Left ventricle myocardium inferior (tissue), 1 donor: ENCODE results near the gene KCNK5. TPM values are rescaled to one million over a fixed set of nuclear protein-coding genes. Genes with fewer than 3 reads are reported as not detected.

Source experiments
- DNase-seq: peaks from one replicate; pipeline ENCODE4 v3.0.0-alpha.2; 2020
- H3K27ac ChIP-seq: fragments of 200-600 bp; replicated peaks from 2 replicates; pipeline ENCODE4 v1.8.0; 2021
- H3K27me3 ChIP-seq: fragments of 200-600 bp; 2 replicates; pipeline ENCODE4 v1.8.0; 2021; ENCODE audit warnings: low read depth
- H3K36me3 ChIP-seq: fragments of 200-600 bp; 2 replicates; pipeline ENCODE4 v1.8.0; 2021
- H3K4me1 ChIP-seq: fragments of 200-600 bp; 2 replicates; pipeline ENCODE4 v1.8.0; 2021
- H3K4me3 ChIP-seq: fragments of 200-600 bp; 2 replicates; pipeline ENCODE4 v1.8.0; 2021; ENCODE audit warnings: mild to moderate bottlenecking, moderate library complexity
- H3K9me3 ChIP-seq: fragments of 200-600 bp; replicated peaks from 2 replicates; pipeline ENCODE4 v1.8.0; 2021
- intact Hi-C: fragments of 100-400 bp; cut with micrococcal nuclease; formaldehyde crosslinking; loops from one replicate; pipeline ENCODE4 v1.11.0; 2022
- total RNA-seq: library from RNA; stranded (reverse); fragmentation: NEBNext Ultra II Directional; extraction: Animal tissue kit (Norgen Biotek cat#: 25700); gene quantifications from one replicate; pipeline ENCODE4 v1.2.1, GENCODE V29; 2021
- TF ChIP-seq, protein P1 (sequence below): fragments of 200-600 bp; IDR thresholded peaks from 2 replicates; pipeline ENCODE4 v1.8.0; 2021; ENCODE audit warnings: antibody characterized with exemption, mild to moderate bottlenecking, borderline replicate concordance
- donor health status: DM: no; HTN: yes; CAD: no; lungs with severe emphysema.

The KCNK5 gene
- total RNA-seq, 1 donor from 2014 or later = 0.47 TPM

DNA sequence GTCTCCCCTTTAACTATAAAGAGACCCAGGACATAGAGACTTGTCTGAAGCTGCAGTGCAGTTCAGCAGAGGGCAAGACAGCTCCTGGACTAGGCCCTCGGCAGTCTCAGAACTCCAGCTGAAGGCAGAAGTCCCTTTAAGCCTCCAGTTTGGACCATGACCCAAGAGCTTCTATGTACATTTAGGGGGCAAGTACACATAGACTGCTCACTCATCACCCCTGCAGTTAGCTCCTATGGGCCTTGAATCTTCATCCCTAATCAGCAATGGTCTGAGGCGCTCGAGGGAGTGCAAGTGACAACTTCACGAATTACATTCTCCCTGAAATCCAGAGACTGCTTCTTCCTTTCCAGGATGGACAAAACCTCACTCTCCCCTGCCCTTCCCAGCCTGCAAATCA is 47.4 kb downstream of the KCNK5 start:
- no peak for DNase-seq
- H3K9me3 ChIP-seq = peaks cover 16% of the 10 kb centered on the region
- H3K27ac ChIP-seq = no peak overlapping the region
- no peaks in the 10 kb centered on the region for H3K36me3 ChIP-seq
- TF ChIP-seq, protein P1, sequence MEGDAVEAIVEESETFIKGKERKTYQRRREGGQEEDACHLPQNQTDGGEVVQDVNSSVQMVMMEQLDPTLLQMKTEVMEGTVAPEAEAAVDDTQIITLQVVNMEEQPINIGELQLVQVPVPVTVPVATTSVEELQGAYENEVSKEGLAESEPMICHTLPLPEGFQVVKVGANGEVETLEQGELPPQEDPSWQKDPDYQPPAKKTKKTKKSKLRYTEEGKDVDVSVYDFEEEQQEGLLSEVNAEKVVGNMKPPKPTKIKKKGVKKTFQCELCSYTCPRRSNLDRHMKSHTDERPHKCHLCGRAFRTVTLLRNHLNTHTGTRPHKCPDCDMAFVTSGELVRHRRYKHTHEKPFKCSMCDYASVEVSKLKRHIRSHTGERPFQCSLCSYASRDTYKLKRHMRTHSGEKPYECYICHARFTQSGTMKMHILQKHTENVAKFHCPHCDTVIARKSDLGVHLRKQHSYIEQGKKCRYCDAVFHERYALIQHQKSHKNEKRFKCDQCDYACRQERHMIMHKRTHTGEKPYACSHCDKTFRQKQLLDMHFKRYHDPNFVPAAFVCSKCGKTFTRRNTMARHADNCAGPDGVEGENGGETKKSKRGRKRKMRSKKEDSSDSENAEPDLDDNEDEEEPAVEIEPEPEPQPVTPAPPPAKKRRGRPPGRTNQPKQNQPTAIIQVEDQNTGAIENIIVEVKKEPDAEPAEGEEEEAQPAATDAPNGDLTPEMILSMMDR = no peak
- H3K4me1 ChIP-seq = no peaks in the 10 kb centered on the region
- H3K4me3 ChIP-seq = no peak overlapping the region
- no peaks in the 10 kb centered on the region for H3K27me3 ChIP-seq
- intact Hi-C loops = loop anchor here (10.0 kb wide), 1 partner anchor 93 kb away; no protein-coding TSS in a partner anchor

DNA sequence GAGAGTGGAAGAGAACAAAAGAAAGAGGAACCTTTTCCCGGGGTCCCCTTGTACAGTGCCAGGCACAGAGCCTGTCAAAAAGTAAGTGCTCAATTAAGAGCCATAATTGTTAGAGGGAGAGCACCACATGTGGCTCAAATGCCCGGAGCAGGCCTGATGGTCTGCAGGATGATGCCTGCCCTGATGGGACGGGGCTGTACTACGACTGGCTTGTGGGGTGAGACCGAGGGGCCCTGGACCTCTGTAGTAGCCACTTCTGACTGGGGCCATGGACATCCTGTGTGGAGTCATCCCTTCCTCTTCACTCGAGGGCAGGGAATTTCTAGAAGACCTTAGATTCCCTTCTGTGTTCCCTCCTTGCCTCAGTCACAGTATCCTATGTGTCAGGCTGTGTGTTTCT is 47.9 kb downstream of the KCNK5 start:
- peaks cover 21% of the 10 kb centered on the region for H3K9me3 ChIP-seq
- no peak for DNase-seq
- intact Hi-C loops = loop anchor here (10.0 kb wide), 1 partner anchor 93 kb away; no protein-coding TSS in a partner anchor
- H3K4me3 ChIP-seq = no peak overlapping the region
- no peak overlapping the region for H3K27ac ChIP-seq
- TF ChIP-seq, protein P1 = no peak
- no peaks in the 10 kb centered on the region for H3K4me1 ChIP-seq
- no peaks in the 10 kb centered on the region for H3K27me3 ChIP-seq
- no peaks in the 10 kb centered on the region for H3K36me3 ChIP-seq

DNA sequence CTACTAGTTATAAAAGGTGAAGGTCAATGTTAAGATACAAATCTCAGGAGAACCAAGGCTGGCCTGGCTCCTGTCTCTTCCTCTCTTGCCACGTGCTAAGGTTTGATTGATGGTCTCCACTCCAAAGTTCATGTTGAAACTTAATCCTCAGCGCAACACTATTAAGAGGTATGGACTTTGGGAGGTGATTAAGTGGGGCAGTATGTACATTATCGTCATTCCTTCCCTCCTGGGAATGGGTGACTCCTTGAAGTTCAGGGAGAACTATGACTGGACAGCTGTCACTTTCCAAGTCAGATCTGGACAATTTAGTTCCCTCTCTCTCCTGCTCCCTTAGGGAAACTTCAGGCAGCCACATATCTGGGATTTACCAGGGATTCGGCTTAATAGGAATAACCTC is 50.5 kb downstream of the KCNK5 start:
- no peak overlapping the region for H3K4me3 ChIP-seq
- peaks cover 29% of the 10 kb centered on the region for H3K9me3 ChIP-seq
- H3K27me3 ChIP-seq = no peaks in the 10 kb centered on the region
- no peaks in the 10 kb centered on the region for H3K36me3 ChIP-seq
- no peaks in the 10 kb centered on the region for H3K4me1 ChIP-seq
- H3K27ac ChIP-seq = no peak overlapping the region
- TF ChIP-seq, protein P1 = no peak
- no peak for DNase-seq
- intact Hi-C loops = no loop called here

DNA sequence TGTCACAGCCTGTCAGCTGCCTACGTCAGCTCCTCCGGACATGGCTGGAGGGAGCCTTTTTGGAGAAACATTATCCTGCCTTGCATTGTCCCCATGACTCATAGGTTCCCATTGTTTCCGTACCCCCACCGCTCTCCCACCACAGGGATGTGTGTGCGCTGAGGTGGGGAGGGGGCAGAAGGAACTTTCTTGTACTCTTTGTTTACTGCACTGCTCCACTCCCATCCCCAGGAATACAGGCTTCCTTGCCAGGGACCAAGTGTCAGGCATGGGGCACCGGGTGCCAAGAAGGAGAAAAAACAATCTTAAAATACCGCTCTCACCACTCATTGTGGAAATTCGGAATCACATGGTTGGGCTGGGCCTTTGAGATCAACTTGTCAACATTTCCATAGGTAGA is 51.0 kb downstream of the KCNK5 start:
- Histone ChIP-seq H3K9me3 (peaks cover 29% of the 10 kb centered on the region), H3K27me3 (peaks cover 3% of the 10 kb centered on the region), H3K36me3 (no peaks in the 10 kb centered on the region), H3K4me1 (no peaks in the 10 kb centered on the region), H3K27ac (no peak overlapping the region), H3K4me3 (no peak overlapping the region)
- TF ChIP-seq, protein P1 = no peak
- no peak for DNase-seq
- intact Hi-C loops = no loop called here

DNA sequence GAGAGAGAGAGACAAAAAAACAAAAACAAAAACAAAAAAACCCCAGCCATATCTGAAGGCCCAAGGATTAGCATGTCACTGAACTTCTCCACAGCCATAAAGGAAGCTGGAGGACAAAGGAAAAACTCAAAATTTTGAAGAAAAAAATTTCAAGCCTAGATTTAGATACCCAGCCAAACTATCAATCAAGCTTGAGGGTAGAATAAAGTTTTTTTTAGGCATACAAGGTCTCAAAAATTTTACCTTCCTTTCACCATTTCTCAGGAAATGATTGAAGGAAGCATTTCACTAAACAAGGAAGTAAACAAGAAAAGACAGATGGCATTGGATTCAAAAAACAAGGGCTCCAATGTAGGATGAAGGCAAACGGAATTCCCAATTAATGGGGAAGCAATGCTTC is 52.1 kb downstream of the KCNK5 start:
- Histone ChIP-seq H3K36me3 (no peaks in the 10 kb centered on the region), H3K9me3 (peaks cover 29% of the 10 kb centered on the region), H3K4me1 (no peaks in the 10 kb centered on the region), H3K27me3 (peaks cover 13% of the 10 kb centered on the region), H3K4me3 (no peak overlapping the region), H3K27ac (no peak overlapping the region)
- intact Hi-C loops = no loop called here
- TF ChIP-seq, protein P1 = no peak
- DNase-seq = no peak

DNA sequence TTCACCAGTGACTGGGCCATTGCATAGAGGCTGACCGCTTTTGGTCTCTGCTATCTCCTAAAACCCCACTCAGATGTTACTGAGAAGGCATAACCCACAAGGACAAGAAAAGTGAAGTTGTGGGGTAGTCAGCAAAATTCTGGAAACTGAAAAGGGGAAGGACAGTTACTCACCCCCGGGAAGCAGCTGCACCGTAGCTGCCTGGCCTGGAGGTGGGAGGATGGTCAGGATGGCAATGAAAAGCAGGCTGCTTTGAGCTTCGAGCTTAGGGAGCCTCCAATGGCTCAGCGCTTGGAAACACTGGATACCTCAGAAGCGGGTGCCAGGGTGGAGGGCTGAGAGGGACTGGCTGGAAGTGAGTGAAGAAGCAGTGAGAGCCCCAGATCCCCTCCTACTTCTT is 56.0 kb downstream of the KCNK5 start:
- peaks cover 36% of the 10 kb centered on the region for H3K9me3 ChIP-seq
- intact Hi-C loops = no loop called here
- no peak for DNase-seq
- no peaks in the 10 kb centered on the region for H3K36me3 ChIP-seq
- TF ChIP-seq, protein P1 = no peak
- H3K4me1 ChIP-seq = no peaks in the 10 kb centered on the region
- no peak overlapping the region for H3K4me3 ChIP-seq
- peaks cover 26% of the 10 kb centered on the region for H3K27me3 ChIP-seq
- H3K27ac ChIP-seq = no peak overlapping the region
